Tibial nerve (tissue), 4 donors: Measurements from ENCODE around the gene ASTN2.

Source experiments
- EP300 ChIP-seq, 2 donors: sonication (generic); formaldehyde crosslinking; IDR thresholded peaks; one replicate each; pipeline ENCODE4 v1.6.1; 2017; ENCODE audit warnings: antibody characterized with exemption in 2 of 2, mild to moderate bottlenecking in 1 of 2
- POLR2A ChIP-seq, 2 donors: fragments of 450-650 bp; IDR thresholded peaks; one replicate each; pipeline ENCODE4 v1.6.1; 2017; ENCODE audit warnings: antibody characterized with exemption in 2 of 2, mild to moderate bottlenecking in 2 of 2, moderate library complexity in 2 of 2
- TF ChIP-seq, protein P1 (sequence below), 5 experiments: fragments of 200-600 bp in 3 of 5; fragments of 450-650 bp in 2 of 5; sonication (generic) in 3 of 5; IDR thresholded peaks; one replicate each; pipeline ENCODE4 v1.5.1; 2016 to 2019; ENCODE audit warnings: antibody characterized with exemption in 5 of 5, mild to moderate bottlenecking in 3 of 5, moderate library complexity in 2 of 5

DNA sequence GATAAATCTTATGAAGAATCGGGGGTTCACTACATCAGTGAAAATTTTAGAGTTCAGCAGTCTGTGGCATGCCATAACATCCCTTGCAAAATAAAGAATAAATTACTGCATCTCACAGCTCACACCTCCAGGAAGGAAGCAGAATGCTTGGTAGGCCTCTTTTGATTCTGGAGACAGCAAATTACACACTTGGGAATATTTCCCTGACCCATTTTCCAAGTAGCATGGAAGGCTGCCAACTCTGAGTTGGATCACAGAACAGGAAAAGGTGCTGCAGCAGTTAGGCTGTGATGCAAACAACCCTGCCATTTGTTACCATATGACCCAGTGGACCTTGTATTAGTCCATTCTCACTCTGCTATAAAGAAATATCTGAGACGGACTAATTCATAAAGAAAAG, 293.5 kb downstream of the ASTN2 start:
- TF ChIP-seq, protein P1, sequence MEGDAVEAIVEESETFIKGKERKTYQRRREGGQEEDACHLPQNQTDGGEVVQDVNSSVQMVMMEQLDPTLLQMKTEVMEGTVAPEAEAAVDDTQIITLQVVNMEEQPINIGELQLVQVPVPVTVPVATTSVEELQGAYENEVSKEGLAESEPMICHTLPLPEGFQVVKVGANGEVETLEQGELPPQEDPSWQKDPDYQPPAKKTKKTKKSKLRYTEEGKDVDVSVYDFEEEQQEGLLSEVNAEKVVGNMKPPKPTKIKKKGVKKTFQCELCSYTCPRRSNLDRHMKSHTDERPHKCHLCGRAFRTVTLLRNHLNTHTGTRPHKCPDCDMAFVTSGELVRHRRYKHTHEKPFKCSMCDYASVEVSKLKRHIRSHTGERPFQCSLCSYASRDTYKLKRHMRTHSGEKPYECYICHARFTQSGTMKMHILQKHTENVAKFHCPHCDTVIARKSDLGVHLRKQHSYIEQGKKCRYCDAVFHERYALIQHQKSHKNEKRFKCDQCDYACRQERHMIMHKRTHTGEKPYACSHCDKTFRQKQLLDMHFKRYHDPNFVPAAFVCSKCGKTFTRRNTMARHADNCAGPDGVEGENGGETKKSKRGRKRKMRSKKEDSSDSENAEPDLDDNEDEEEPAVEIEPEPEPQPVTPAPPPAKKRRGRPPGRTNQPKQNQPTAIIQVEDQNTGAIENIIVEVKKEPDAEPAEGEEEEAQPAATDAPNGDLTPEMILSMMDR (IDR thresholded peaks at IDR 0.05), result no peak
- no peak for TF ChIP-seq POLR2A (IDR thresholded peaks at IDR 0.05)
- TF ChIP-seq EP300 (IDR thresholded peaks at IDR 0.05), result no peak
